Muscle layer of duodenum (tissue), 2 donors: Measurements from ENCODE around the gene DLG2.

Experiments
- H3K27ac ChIP-seq: one replicate; pipeline ENCODE4 v1.7.0; 2013; ENCODE audit warnings: mild to moderate bottlenecking, low read length
- H3K27me3 ChIP-seq: one replicate; pipeline ENCODE4 v1.7.0; 2013; ENCODE audit warnings: low read depth, mild to moderate bottlenecking, control low read depth, low read length
- H3K36me3 ChIP-seq, 2 donors: one replicate each; pipeline ENCODE4 v1.7.0; 2013; ENCODE audit warnings: low read length in 2 of 2, control low read depth in 1 of 2, mild to moderate bottlenecking in 1 of 2; ENCODE audit not compliant: insufficient read depth in 2 of 2, control insufficient read depth in 1 of 2
- H3K4me1 ChIP-seq, 2 donors: one replicate each; pipeline ENCODE4 v1.7.0; 2013; ENCODE audit warnings: low read length in 2 of 2, mild to moderate bottlenecking in 2 of 2, control low read depth in 1 of 2, moderate library complexity in 1 of 2; ENCODE audit not compliant: insufficient read depth in 2 of 2, control insufficient read depth in 1 of 2
- H3K4me3 ChIP-seq, 2 donors: one replicate each; pipeline ENCODE4 v1.7.0; 2013; ENCODE audit warnings: low read length in 2 of 2, low read depth in 1 of 2, mild to moderate bottlenecking in 1 of 2
- H3K9me3 ChIP-seq, 2 donors: one replicate each; pipeline ENCODE4 v1.7.0; 2013; ENCODE audit warnings: low read length in 2 of 2, control low read depth in 1 of 2, mild to moderate bottlenecking in 1 of 2; ENCODE audit not compliant: control insufficient read depth in 1 of 2
- donor health status: healthy.

DLG2 gene

GRCh38 chr11:83922318-83922717 is 1704.8 kb downstream of the DLG2 start:
- Histone ChIP-seq H3K36me3 (no peaks in the 10 kb centered on the region), H3K4me3 (no peak overlapping the region), H3K27me3 (no peaks in the 10 kb centered on the region), H3K9me3 (no peaks in the 10 kb centered on the region), H3K27ac (no peak overlapping the region), H3K4me1 (no peaks in the 10 kb centered on the region)

GRCh38 chr11:83921447-83922192 is 1705.5 kb downstream of the DLG2 start:
- no peak overlapping the region for H3K27ac ChIP-seq
- H3K4me1 ChIP-seq, result no peaks in the 10 kb centered on the region
- H3K36me3 ChIP-seq, result no peaks in the 10 kb centered on the region
- no peaks in the 10 kb centered on the region for H3K27me3 ChIP-seq
- H3K9me3 ChIP-seq, result no peaks in the 10 kb centered on the region
- H3K4me3 ChIP-seq, result no peak overlapping the region

GRCh38 chr11:83918476-83918875 is 1708.7 kb downstream of the DLG2 start:
- H3K4me1 ChIP-seq, result no peaks in the 10 kb centered on the region
- H3K27ac ChIP-seq, result no peak overlapping the region
- no peaks in the 10 kb centered on the region for H3K27me3 ChIP-seq
- H3K4me3 ChIP-seq, result no peak overlapping the region
- H3K9me3 ChIP-seq, result no peaks in the 10 kb centered on the region
- no peaks in the 10 kb centered on the region for H3K36me3 ChIP-seq

- Histone ChIP-seq H3K36me3 (no peaks in the 10 kb centered on the region), H3K9me3 (no peaks in the 10 kb centered on the region), H3K4me1 (no peaks in the 10 kb centered on the region), H3K4me3 (no peak overlapping the region), H3K27me3 (no peaks in the 10 kb centered on the region), H3K27ac (no peak overlapping the region)
Measured at GRCh38 chr11:83914995-83915394, 1712.1 kb downstream of the DLG2 start.

- H3K27me3 ChIP-seq, result no peaks in the 10 kb centered on the region
- no peaks in the 10 kb centered on the region for H3K9me3 ChIP-seq
- no peaks in the 10 kb centered on the region for H3K4me1 ChIP-seq
- no peaks in the 10 kb centered on the region for H3K36me3 ChIP-seq
- H3K4me3 ChIP-seq, result no peak overlapping the region
- H3K27ac ChIP-seq, result no peak overlapping the region
Measured at GRCh38 chr11:83909579-83910534, 1717.3 kb downstream of the DLG2 start.

GRCh38 chr11:83908298-83908856 is 1718.8 kb downstream of the DLG2 start:
- Histone ChIP-seq H3K27ac (no peak overlapping the region), H3K4me3 (no peak overlapping the region), H3K36me3 (no peaks in the 10 kb centered on the region), H3K9me3 (no peaks in the 10 kb centered on the region), H3K4me1 (no peaks in the 10 kb centered on the region), H3K27me3 (no peaks in the 10 kb centered on the region)

GRCh38 chr11:83895516-83895915 is 1731.6 kb downstream of the DLG2 start:
- H3K27ac ChIP-seq, result no peak overlapping the region
- H3K9me3 ChIP-seq, result no peaks in the 10 kb centered on the region

GRCh38 chr11:83881428-83881827 is 1745.7 kb downstream of the DLG2 start:
- H3K4me1 ChIP-seq, result no peaks in the 10 kb centered on the region

More at GRCh38 chr11:83895516-83895915, 1731.6 kb downstream of the DLG2 start:
- H3K27me3 ChIP-seq, result no peaks in the 10 kb centered on the region
- H3K4me3 ChIP-seq, result no peak overlapping the region
- peaks cover 0 to 5% of the 10 kb centered on the region in 2 donors for H3K4me1 ChIP-seq
- H3K36me3 ChIP-seq, result no peaks in the 10 kb centered on the region

GRCh38 chr11:83871054-83871453 is 1756.1 kb downstream of the DLG2 start:
- H3K9me3 ChIP-seq, result no peaks in the 10 kb centered on the region
- no peaks in the 10 kb centered on the region for H3K27me3 ChIP-seq
- no peak overlapping the region for H3K27ac ChIP-seq
- no peaks in the 10 kb centered on the region for H3K4me1 ChIP-seq
- H3K4me3 ChIP-seq, result no peak overlapping the region
- no peaks in the 10 kb centered on the region for H3K36me3 ChIP-seq

More at GRCh38 chr11:83881428-83881827, 1745.7 kb downstream of the DLG2 start:
- H3K9me3 ChIP-seq, result no peaks in the 10 kb centered on the region
- H3K27ac ChIP-seq, result no peak overlapping the region
- no peaks in the 10 kb centered on the region for H3K27me3 ChIP-seq
- H3K4me3 ChIP-seq, result no peak overlapping the region
- no peaks in the 10 kb centered on the region for H3K36me3 ChIP-seq

GRCh38 chr11:83866655-83867054 is 1760.5 kb downstream of the DLG2 start:
- Histone ChIP-seq H3K27me3 (no peaks in the 10 kb centered on the region), H3K9me3 (no peaks in the 10 kb centered on the region), H3K4me3 (no peak overlapping the region), H3K4me1 (peaks cover 0 to 7% of the 10 kb centered on the region in 2 donors), H3K27ac (no peak overlapping the region), H3K36me3 (no peaks in the 10 kb centered on the region)
